Esophagus squamous epithelium (tissue), 4 donors: ENCODE measurements around the gene KLRB1.

Source experiments
- POLR2A ChIP-seq, 4 donors: fragments of 450-650 bp; IDR thresholded peaks; one replicate each; pipeline ENCODE4 v1.6.1; 2017; ENCODE audit warnings: antibody characterized with exemption in 4 of 4, mild to moderate bottlenecking in 4 of 4, moderate library complexity in 3 of 4
- TF ChIP-seq, protein P1 (sequence below), 6 experiments: fragments of 450-650 bp in 4 of 6; fragments of 200-600 bp in 2 of 6; sonication (generic) in 2 of 6; IDR thresholded peaks; one replicate each; pipeline ENCODE4 v1.5.1; 2016 to 2019; ENCODE audit warnings: antibody characterized with exemption in 6 of 6, mild to moderate bottlenecking in 4 of 6, moderate library complexity in 4 of 6

DNA sequence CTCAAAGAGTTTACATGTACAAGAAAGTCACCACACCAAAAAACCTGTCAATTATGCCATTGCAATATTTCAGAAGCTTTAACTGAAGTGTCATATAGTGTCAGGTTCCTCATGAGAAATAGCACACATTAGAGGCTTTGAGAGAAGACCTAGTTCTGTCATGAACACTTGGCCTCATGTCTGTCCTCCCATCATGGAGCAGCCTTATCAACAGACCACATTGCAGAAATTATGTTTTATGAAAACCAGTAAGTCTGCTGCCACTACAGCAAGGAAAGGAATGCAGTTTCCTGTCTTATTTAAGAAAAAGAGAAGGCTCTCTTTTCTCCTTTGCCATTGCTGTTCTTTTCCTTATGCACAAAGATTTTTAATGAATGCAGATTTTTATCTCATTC, 35.5 kb upstream of the KLRB1 start:
- TF ChIP-seq, protein P1, sequence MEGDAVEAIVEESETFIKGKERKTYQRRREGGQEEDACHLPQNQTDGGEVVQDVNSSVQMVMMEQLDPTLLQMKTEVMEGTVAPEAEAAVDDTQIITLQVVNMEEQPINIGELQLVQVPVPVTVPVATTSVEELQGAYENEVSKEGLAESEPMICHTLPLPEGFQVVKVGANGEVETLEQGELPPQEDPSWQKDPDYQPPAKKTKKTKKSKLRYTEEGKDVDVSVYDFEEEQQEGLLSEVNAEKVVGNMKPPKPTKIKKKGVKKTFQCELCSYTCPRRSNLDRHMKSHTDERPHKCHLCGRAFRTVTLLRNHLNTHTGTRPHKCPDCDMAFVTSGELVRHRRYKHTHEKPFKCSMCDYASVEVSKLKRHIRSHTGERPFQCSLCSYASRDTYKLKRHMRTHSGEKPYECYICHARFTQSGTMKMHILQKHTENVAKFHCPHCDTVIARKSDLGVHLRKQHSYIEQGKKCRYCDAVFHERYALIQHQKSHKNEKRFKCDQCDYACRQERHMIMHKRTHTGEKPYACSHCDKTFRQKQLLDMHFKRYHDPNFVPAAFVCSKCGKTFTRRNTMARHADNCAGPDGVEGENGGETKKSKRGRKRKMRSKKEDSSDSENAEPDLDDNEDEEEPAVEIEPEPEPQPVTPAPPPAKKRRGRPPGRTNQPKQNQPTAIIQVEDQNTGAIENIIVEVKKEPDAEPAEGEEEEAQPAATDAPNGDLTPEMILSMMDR (IDR thresholded peaks at IDR 0.05): no peak
- TF ChIP-seq POLR2A (IDR thresholded peaks at IDR 0.05): no peak
